HG02759 (cell line): Measurements from ENCODE around the gene RNF123.
A peak's percentile ranks its signal among the peaks of the same experiment; 100 is the strongest.

Experiments
- ATAC-seq: cut with Tn5 transposase; IDR thresholded peaks from one replicate; pipeline ENCODE4 v1.9.1; 2021; ENCODE audit warnings: mild to moderate bottlenecking, moderate library complexity; ENCODE audit not compliant: unreplicated experiment

RNF123 gene

DNA sequence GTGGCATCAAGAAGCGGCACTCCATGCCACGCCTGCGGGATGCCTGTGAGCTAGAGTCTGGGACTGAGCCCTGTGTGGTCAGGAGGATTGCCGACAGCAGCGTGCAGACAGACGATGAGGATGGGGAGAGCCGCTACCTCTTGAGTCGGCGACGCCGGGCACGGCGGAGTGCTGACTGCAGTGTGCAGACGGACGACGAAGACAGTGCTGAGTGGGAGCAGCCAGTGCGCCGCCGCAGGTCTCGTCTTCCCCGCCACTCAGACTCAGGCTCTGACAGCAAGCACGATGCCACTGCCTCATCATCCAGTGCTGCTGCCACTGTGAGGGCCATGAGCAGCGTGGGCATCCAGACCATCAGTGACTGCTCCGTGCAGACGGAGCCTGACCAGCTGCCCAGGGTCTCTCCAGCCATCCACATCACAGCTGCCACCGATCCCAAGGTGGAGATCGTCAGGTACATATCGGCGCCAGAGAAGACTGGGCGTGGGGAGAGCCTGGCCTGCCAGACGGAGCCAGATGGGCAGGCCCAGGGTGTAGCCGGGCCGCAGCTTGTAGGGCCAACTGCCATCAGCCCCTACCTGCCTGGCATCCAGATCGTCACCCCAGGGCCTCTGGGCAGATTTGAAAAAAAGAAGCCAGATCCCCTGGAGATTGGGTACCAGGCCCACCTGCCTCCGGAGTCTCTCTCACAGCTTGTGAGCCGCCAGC, 32.0 kb upstream of the RNF123 start:
- ATAC-seq: no peak

DNA sequence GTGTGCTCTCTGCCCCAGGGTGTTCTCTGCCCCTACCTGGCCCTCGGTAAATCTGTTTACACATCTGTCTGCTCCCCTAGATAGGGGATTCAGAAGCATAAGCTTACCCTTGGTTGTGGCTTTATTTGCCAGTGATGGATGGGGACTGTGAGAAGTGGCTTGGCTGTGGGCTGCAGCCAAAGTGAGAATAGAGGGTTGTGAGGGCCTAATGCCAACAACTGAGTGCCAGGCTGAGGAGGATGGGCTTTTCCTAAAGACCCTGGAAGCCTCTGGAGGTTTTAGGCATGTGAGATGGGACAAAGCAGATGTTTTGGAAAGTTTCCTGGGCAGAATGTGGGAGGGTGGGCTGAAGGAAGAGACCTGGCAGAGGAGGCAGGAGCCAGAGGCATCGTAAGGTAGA, 30.6 kb upstream of the RNF123 start:
- ATAC-seq: no peak

DNA sequence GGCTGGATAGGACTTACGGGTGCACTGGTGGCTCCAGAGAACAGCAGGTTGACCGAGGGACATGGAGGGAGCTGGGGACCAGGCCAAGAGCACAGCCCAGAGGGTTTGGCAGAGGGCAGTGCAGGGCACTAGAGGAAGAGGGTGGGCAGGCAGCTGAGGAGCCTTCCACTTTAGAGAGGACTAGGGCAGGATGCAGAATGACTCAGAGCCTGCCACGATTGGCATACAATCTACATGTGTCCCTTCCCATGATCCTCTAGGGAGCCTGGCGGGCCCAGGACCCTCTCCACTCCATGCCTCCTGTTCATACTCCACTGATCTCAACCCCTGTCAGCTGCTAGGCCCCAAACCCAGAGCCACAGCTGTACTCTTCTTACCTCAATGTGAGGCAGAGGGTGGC, 29.6 kb upstream of the RNF123 start:
- ATAC-seq: no peak

DNA sequence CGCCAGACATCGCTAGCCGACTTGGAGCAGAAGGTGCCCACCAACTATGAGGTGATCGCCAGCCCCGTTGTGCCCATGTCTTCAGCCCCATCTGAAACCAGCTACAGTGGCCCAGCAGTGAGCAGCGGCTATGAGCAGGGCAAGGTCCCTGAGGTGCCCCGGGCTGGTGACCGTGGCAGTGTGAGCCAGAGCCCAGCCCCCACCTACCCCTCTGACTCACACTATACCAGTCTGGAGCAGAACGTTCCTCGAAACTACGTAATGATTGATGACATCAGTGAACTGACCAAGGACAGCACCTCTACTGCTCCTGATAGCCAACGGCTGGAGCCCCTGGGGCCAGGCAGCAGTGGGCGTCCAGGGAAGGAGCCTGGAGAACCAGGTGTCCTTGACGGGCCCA, 28.1 kb upstream of the RNF123 start:
- ATAC-seq: no peak

DNA sequence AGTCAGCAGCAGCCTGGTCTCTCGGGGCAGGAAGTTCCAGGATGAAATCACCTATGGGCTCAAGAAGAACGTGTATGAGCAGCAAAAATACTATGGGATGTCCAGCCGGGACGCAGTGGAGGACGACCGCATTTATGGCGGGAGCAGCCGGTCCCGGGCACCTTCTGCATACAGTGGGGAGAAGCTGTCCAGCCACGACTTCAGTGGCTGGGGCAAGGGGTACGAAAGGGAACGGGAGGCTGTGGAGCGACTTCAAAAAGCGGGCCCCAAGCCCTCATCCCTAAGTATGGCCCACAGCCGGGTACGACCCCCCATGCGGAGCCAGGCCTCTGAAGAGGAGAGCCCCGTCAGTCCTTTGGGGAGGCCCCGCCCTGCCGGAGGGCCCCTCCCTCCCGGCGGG, 27.3 kb upstream of the RNF123 start:
- ATAC-seq: no peak

DNA sequence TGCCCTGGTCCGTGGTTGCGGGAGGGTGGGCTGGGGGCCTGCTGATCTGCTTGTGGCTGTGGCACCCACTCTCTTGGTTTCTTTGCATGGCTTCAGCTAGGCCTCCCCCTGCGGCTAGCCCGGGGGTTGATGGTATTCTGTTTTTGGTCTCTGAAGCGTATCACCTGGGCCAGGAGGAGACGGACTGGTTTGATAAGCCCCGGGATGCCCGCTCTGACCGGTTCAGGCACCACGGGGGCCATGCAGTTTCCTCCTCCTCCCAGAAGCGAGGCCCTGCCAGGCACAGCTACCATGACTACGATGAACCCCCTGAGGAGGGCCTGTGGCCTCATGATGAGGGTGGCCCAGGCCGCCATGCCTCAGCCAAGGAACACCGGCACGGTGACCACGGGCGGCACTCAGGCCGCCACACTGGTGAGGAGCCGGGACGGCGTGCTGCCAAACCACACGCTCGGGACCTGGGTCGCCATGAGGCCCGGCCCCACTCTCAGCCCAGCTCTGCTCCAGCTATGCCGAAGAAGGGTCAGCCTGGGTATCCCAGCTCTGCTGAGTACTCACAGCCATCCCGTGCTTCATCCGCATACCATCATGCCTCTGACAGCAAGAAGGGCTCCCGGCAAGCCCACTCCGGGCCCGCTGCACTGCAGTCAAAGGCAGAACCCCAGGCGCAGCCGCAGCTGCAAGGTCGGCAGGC, 26.5 kb upstream of the RNF123 start:
- ATAC-seq: no peak

DNA sequence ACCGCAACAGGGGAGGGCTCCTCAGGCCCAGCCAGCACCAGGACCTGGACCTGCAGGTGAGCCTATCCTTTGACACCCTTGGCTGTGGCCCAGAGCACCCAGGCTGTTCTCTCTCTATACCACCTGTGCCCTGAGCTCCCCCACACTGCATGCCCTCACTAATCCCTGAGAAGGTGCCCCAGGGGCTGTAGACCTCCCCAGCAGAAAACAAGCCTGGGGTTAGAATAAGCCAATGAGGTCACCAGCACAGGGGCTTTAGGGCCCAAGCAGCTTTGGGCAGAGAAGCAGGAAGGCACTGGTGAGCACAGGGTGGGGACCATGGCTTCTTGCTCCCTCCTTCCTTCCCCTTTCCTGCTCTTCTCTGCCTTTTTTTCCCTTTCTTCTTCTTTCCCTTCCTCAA, 25.5 kb upstream of the RNF123 start:
- no peak for ATAC-seq

DNA sequence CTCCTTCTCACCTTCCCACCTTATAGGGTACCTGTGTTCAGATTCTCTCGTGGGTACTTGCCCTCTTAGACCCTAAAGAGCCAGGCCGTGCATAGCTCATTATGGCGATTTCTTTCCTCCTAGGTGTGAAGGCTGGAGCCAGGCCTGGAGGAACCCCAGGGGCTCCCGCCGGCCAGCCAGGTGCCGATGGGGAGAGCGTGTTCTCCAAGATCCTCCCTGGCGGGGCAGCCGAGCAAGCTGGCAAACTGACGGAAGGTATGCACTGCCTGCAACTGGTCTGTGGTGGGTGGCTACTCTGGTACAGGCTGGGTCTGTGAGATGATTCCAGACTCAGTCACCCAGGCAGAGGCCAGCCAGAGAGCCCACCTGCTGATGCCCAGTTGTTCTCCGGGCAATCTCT, 25.1 kb upstream of the RNF123 start:
- no peak for ATAC-seq

DNA sequence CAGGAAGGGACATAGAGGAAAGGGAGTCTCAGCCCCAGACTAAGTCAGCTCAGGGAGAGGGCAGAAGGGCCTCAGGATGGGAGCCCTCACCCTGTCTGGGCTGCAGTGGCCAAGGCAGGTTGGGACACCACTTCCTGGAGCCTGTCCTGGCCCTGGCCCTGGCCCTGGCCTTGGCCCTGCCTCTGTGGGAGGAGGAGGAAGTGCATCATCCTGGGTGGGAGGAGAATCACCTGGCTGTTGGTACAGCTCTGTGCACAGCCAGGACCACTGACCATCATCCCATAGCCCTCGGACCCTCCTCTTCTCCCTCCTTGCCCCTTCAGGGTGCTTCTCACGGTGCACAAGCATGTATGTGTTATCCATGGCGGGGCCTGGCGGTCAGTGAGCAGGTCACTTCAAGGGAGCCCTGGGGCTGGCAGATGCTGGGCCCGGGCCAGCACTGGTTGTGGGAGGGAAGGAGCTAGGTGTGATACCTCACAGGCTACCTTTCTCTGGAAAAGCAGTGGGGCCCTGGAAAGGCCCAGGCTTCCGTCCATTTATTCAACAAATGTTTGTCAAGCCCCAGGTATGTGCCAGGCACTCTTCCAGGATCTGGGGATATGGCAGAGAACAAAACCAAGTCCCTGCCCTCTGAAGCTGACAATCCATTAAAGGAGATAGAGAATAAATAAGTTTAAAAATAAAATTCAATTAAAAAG, 23.4 kb upstream of the RNF123 start:
- no peak for ATAC-seq

DNA sequence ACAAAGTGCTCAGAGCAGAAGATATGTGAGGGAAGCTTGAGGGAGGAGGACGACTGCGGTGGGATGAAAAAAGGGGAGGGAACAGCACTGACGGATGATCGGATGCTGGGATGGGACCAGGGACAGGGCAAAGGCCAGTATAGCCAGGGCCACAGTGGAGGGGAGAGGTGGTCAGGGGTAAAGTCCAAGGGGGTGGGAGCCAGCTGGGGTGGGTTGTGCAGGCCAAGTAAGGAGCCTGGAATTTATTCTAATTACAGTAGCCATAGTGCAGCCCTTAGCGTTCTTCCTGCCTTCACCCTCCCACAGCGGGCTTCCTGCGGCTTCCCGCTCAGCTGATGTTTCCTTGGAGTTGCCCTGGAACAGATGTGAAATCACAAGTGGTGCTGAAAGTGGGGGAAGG, 22.8 kb upstream of the RNF123 start:
- no peak for ATAC-seq

DNA sequence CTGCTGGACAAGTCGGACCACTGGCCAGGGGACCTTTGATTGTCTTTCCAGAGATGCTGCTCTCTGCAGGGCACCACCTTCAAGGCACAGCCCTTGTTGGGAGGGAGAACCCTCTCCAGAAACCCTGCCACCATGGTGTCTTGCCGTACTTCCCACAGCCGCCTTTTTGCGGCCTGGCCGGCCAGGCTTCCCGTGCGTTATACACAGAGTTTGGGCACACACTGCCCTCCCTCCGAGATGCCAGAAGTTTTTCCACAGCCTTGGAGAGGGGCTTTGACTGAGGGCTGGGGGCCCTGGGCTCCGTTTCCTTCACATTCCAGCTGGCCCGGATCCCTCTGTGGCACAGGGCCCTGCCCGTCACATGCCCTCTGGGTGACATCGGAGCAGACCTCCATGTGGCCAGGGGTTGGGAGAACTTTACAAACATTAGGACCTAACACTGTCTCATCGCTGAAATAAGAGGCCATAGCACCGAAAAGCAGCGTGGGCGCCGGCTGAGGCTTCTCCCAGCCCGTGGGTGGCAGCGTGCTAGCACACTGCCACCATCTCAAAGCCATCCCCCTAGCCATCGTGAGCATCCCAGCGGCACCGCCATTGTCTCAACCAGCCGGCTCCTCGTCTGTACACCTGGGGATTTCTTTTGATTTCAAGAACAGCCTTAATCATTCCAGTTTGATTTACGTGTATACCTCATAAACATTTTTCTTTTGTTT, 21.5 kb upstream of the RNF123 start:
- ATAC-seq: no peak

DNA sequence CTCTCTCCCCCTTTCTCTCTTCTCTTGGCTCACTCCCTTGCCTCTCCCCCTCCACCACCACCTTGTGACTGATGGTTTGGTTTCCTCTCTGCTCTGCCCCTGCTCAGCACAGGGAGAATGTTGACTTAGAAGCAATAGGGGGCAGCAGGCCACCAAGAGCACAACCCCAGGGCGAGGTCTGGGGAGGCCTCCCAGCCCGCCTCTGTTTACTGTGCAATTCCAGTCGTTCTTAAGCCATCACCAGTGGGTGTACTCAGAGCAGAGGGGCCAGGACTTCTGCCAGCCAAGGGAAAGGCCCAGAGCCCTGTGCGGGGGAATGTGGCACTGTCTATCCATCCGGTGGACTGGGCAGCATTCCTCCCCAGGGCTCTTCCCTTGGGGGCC, 21.0 kb upstream of the RNF123 start:
- ATAC-seq: no peak

DNA sequence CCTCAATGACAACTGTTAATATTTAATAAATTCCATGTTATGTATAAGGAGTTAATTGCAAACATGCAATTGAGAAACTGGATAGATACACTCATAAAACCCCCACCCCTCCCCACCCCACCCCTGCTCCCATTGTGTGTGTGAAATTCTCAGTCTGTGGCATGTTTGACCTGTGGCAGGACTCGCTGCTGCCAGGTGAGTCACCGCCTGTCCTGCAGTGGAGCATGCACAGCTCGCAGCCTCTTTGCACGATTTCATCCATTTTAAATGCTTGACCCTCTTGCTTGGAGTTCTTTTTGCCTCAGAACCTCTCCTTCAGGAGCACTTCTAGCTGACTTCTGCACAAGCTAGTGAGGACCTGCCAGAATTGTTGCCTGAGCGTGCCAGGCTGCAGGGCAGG, 20.5 kb upstream of the RNF123 start:
- no peak for ATAC-seq

DNA sequence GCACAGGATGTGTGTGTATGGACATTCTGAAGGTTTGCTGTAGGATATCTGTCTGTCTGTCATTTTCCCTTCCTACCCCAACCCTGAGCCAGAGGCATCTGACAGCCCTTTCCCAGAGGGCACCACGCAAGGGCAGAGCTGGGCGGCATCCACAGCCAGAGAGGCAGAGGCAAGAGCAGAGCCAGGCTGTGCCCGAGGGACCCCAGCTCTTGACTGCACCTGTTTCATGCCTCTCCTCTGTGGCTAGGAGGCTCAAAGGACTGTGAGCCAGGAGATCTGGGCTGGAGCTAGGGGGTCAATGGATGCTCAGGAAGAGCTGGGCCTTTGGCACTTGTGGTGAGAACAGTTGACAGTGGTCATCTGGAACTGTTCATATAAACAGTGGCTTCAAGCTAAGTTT, 20.0 kb upstream of the RNF123 start:
- ATAC-seq: no peak

DNA sequence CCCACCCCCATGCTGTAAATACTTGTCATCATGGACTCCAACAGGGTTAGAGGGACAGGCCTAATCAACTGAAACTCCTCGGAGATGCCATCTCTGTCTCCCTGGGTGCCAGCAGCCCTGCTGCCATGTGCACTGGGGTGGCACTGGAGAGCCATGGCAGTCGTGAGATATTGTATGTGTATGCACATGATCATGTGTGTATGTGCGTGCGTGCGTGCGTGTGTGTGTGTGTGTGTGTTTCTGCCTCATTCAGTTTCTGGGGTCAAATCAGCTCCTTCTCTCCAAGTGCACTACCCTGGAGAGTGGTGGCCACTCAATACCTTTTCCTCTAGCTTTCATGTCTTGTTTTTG, 18.4 kb upstream of the RNF123 start:
- no peak for ATAC-seq

DNA sequence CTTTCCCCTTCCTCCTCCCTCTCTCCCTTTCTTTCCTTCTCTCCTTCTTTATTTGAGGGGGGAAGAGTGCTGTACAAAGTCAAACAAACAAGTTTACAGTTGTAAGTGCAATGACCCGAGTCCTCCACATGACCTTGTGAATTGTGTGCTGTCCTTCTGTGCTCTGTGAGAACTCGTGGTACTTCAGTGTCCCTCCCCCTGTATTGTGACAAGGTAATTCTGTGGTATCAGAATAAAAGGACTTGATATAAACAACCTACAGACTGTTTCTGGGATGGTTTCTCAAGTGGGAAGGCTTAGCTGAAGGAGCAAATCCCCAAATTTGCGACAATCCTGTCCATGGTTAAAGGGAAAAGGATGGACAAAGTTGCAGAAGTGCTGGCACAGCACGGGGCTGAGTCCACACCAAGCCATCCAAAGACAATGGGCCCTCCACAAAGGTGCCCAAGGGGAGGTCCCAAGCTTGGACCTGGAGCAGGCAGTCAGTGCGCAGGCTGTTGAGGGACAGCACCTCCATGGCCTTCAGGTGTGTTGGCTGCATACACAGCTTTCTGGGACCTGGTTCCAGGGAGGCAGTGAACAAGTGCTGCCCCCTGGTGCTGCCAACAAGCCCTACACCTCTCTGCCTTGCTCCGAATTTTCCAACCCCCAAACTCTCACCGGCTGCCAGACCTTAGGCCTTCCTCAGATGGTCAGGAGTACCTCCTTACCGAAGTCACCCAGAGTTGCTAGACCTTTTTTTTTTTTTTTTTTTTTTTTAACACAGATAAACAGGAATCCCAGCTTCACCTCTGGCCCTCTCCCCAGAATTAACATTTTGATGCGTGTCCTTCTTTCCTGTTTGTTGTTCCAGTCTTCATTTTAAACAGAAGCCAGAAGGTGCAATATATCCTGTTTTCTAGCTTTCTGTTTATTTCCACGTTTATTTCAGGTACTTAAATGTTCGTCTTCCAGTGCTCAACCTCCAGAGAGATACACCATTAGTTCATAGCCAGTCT, 17.8 kb upstream of the RNF123 start:
- no peak for ATAC-seq

DNA sequence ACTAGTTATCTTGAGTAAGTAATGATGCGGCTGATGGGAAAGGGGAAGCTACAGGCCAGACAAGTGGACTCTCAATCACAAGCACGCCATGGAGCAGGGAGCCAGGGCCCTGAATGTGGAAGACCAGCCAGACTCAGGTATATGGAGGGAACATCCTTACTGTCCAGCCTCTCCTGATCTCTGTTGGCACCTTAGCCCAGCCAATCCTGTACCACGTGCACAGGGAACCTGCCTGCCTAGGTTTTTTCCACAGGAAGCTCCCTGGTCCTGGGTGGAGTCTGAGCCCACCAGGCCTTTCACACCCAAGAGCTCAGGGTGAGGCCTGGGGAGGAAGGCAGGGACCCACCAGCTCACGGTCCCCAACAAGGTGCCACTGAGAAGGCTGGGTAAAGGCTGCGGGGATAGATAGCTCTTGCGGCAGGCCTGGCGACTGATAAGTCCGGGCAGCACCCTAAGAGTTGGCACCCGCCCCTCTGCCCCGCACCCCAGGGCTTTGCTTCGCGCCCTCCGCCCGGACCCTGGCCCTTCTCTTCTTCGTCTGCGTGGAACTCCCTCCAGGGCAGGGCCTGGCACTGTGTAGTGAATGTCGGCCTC, 16.1 kb upstream of the RNF123 start:
- ATAC-seq: no peak

DNA sequence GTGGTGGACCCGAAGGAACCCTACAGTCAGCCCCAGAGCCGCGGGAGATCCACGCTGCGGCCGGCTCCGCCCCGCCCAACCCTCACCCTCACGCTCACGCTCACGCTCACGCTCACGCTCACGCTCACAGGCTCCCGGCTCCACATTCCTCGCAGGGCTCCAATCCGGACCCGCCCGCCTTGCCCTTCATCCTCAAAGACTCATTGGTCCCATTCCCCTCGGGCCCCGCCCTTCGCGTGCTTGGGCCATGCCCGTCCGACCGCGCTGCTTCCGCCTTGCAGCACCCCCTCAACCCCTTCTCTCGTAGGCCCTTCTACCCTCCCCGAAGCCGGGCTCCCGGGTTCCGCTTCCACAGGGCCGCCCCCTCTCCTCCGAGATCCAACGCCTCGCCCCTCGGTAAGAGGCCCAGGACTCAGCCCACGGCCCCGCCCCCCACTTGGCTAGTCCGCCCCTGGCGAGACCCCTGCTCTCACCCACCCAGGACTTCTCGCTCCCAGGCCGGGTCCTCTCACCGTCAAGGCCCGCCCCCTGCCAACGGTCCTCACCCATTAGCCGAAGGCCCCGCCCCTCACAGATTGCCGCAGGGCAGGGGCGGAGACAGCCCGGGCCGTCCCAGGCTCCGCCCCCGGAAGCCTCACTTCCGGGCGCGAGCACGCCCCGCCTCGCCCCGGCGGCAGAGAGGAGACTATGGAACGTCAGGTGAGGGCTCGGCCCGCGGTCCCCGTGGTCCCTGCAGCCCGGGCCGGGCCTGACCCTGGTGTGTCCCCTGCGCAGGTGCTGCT, 15.5 kb upstream of the RNF123 start, which contains the start of gene APEH:
Gene APEH, plus strand, starts transcription at position 637 of the 782 bp plus-strand sequence. Its CDS starts 51 bp downstream, at position 688.
- peak; percentile 79 for ATAC-seq

DNA sequence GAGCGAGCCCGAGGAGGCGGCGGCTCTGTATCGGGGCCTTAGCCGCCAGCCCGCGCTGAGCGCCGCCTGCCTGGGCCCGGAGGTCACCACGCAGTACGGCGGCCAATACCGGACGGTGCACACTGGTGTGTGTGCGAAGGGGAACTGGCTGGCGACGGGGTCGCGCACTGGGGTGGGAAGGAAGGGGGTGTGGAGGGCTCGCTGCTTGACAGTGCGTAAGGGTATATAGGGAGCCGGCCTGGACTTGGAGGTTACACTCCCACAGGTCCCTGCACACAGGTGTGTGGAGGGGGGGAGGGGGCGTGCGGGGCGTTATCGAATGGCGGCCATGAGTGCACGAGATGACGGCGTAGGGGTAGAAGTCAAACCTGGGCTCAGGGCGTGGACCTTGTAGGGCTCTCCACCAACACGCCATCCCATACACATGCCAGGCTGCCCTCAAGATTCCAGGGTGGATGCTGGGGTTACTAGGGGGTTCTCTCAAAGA, 14.8 kb upstream of the RNF123 start:
- ATAC-seq: peak; percentile 32
